GM18909 (cell line): ENCODE results near the gene OLA1.

ENCODE experiments used
- ATAC-seq: cut with Tn5 transposase; IDR thresholded peaks from one replicate; pipeline ENCODE4 v1.9.1; 2021; ENCODE audit warnings: mild to moderate bottlenecking; ENCODE audit not compliant: unreplicated experiment, poor library complexity

Gene OLA1

DNA sequence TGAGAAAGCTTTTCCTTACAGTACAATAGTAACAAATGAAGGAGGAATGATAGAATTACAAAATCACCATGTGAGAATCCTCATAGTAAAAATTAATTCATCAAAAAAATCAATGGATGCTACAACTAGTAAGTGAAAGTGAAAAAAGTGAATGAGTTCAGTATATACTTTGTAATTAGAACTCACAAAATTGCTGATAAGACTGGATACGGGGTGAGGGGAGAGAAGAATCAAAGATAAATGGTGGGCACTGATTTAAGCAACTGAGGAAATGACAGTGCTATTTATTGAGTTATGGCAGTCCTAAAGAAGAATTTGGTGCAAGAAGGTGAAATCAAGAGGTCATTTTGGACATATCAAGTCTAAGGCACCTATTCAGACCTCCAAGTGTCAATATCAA, 20.6 kb downstream of the OLA1 start:
- no peak for ATAC-seq

GRCh38 chr2:174224665-174225288, 23.6 kb downstream of the OLA1 start:
- no peak for ATAC-seq

GRCh38 chr2:174224125-174224524, 24.2 kb downstream of the OLA1 start:
- ATAC-seq: no peak

DNA sequence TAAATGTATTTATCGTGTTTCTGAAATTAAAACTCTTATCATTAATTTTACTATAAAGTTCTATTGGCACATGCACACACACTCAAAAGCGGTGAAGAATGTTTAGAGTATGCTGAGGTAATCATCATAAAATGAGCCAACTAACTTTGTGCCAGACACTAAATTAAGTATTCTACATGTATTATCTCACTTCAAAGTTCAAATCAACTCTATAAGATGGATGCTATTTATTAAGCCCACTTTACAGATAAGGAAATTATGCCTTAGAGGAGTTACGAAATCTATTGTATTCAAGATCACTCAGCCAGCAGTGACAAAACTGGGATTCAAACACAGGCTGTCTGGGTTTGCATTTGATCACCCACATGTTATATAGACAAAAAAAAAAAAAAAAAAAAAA, 24.9 kb downstream of the OLA1 start:
- ATAC-seq: no peak

GRCh38 chr2:174222154-174222553, 26.2 kb downstream of the OLA1 start:
- no peak for ATAC-seq

- no peak for ATAC-seq
Measured at GRCh38 chr2:174219321-174219720, 29.0 kb downstream of the OLA1 start.

DNA sequence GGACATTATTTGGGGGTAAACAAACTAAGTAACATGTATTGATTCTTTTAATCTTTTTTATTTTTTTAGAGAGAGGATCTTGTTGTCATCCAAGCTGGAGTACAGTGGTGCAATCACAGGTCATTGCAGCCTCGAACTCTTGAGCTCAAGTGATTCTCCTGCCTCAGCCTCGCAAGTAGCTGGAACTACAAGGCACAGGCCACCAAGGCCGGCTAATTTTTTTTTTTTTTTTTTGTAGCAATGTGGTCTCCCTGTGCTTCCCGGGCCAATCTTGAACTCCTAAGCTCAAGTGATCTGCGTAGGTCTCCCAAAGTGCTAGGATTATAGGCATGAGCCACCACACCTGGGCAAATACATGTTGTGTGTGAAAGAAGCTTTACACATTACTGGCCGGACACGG, 29.6 kb downstream of the OLA1 start:
- ATAC-seq: no peak

DNA sequence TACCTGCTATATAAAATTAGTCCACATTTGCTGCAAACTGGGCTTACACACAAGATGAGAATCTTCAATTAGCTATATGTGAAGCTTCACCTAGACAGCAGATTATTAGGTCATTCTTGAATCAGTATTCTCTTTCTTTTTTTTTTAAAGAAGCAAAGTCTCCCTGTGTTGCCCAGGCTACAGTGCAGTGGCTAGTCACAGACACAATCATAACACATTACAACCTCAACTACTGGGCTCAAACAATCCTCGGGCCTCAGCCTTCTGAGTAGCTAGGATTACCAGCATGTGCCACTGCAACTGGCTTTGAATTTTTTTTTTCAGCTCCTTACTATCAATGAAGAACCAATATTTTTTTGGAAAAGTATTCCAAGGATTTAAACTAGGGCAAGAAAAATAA, 30.5 kb downstream of the OLA1 start:
- no peak for ATAC-seq

DNA sequence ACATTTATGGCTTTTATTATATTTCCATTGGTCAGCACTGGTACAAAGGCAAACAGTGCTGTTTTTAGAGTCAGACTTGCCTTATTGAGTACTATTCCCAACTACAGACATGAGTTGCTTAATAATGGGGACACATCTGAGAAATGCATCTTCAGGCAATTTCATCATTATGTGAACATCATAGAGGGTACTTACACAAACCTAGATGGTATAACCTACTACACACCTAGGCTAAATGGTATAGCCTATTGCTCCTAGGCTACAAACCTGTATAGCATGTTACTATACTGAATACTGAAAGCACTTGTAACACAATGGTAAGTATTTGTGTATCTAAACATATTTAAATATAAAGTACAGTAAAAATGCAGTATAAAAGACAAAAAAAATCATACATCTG, 36.4 kb downstream of the OLA1 start:
- no peak for ATAC-seq

- no peak for ATAC-seq
Measured at GRCh38 chr2:174210862-174211261, 37.5 kb downstream of the OLA1 start.

DNA sequence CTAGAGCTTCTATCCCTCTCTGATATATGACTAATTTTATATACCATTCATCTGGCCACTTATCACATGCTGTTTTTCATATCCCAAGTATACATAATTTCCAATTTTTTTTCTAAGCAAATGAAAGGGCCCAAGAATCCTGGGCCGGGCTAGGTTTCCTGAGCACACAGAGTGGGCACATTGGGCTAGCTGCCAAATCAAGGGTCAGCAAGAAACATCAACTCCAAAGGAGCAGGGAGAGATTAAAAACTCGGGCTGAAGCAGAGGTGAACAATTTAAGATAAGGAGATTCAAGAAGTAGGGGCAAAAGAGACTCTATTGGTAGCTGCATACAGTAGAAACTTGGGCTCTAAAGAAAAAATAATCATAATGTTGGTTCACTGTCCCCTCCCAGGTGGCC, 39.0 kb downstream of the OLA1 start:
- ATAC-seq: no peak

DNA sequence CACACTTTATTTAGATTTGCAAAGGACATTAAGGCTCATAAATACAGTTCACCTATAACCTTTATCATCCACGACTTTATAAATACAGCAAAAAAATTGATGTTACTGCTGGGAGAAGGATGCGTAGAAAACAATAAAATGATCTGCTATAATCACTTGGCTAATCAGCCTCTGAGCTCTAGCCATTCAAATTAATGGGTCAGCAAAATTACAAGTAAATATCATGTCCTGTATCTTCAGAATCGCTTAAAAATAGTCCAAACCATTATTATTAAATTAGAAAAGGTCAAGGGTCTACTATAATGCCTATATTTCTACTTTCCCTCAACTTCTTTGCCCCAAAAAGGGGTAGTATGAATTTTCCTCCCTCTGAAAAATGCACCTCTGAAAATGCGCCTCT, 40.3 kb downstream of the OLA1 start:
- no peak for ATAC-seq

DNA sequence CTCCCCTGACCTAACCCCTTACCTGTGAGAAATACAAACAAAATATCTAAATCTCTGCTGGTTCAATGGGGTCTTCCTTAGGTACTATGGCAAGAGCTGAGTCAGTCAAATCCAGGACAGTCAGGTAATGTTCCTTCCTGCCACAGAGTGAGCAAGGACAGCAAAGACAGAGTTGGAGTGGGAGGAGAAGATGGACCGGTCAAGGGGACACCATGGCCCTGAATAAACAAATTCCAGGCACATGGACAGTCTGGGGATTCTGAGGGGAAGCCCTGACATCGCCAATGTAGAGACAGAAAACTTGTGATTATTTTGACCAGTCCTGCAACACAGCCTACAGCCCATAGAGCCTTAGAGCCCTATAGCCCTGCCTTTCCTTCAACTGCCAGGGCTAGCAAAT, 42.8 kb downstream of the OLA1 start:
- no peak for ATAC-seq

DNA sequence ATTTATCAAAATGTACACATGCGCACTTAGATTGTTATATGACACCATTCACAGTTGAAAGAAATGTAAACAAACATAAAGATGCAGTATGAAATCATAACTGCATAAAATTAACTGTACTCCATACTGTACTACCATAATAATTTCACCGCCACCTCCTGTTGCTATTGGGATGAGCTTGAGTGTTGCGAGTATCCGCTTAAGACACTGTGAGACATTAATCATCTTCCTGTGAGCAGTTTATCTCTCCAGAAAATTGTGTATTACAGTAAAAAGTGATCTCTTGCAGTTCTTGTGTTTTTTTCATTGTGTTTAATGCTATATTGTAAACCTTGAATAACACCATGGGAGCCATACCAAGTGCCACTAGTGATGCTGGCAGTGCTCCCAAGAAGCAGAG, 46.1 kb downstream of the OLA1 start:
- no peak for ATAC-seq

GRCh38 chr2:174198846-174199564, 49.3 kb downstream of the OLA1 start:
- no peak for ATAC-seq

- ATAC-seq: no peak
Measured at GRCh38 chr2:174195253-174195652, 53.1 kb downstream of the OLA1 start.

GRCh38 chr2:174193737-174194136, 54.6 kb downstream of the OLA1 start:
- ATAC-seq: no peak

- ATAC-seq: no peak
Measured at GRCh38 chr2:174192664-174193063, 55.7 kb downstream of the OLA1 start.

DNA sequence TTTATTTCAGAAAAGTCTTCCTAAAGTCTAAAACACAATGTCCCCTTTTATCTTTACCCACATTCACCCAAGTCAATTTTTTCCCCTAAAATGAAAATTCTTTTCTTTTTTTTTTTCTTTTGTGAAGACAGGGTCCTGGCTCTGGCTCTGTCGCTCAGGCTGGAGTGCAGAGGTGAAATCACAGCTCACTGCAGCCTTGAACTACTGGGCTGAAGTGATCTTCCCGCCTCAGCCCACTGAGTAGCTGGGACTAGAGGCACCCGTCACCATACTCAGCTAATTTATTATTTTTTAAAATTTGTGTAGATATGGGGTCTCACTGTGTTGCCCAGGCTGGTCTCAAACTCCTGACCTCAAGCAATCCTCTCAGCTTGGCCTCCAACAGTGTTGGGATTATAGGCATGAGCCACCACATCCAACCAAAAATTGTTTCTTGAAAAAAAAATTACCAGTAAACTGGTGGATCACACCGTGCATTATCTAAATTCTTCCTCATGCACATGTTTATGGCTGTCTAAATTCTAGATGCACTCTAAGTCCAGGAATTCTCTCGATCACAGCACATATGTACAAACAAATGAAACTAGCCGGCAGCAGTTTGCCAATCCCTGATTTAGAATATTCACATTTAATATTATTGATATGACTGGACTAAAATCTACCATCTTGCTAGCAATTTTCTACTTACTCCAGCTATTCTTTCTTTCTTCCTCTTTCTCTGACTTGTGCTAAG, 56.8 kb downstream of the OLA1 start:
- no peak for ATAC-seq

- no peak for ATAC-seq
Measured at GRCh38 chr2:174184915-174185314, 63.4 kb downstream of the OLA1 start.

- ATAC-seq: no peak
Measured at GRCh38 chr2:174184504-174184903, 63.8 kb downstream of the OLA1 start.

DNA sequence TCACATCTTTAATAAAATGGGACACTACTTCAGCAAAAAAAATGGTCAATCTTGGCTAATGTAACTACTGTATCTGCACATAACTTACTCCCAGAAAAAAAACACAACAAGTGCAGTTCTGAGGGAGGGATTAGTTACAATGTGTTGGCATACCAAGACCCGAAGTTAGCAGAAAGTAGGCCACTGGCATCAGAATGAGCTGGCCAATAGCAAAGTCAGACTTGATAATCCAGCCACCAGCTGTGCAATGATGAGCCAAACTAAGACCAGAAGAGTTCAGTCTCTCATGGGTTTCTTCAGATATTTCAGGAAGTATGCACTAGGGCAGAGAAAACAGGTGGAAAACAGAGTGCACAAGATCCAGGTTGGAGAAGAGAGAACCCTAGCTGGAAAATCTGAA, 65.3 kb downstream of the OLA1 start:
- ATAC-seq: no peak
